Activated CD8-positive, alpha-beta memory T cell treated with anti-CD3 and anti-CD28 coated beads, Interleukin-2, amount 50 U/mL, for 4 hours (primary cell): ENCODE data around the gene AGXT.

Experiments used
- DNase-seq: peaks from one replicate; pipeline ENCODE4 v3.0.0-alpha.2; 2020

Gene AGXT

DNA sequence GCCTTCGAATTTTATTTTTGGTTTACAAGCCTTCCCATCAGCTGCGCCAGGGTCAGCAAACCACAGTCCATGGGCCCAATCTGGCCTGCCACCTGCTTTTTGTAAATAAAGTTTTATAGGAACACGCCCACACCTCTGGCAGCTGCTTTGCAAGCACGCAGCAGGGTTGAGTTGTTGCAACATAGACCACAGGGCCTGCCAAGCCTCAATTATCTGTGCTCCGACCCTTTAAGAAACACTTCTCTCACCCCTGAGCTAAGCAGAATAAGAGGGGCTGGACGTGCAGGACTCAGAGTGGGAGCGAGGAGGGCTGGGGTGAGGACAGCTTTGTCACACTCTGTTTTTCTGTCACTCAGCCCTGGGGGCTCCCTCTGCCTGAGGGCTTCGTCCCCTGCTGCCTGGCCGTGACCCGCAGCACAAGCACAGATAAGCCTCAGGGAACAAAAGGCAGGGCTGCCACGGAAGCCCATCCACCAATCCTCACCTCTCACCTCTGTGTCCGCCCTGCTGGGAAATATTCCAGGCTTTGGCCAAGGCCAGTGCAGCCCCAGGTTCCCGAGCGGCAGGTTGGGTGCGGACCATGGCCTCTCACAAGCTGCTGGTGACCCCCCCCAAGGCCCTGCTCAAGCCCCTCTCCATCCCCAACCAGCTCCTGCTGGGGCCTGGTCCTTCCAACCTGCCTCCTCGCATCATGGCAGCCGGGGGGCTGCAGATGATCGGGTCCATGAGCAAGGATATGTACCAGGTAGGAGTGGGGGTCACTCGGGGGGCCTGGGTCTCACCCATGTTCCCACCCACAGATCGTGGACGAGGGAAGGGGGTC, at the start of gene AGXT:
AGXT (plus strand) TSS at position 539 of the 823 bp plus-strand sequence; CDS start at position 581, 42 bp downstream.
- no peak for DNase-seq

GRCh38 chr2:240819126-240819857, 49.3 kb upstream of the AGXT start:
- DNase-seq = no peak

GRCh38 chr2:240819858-240820606, 48.6 kb upstream of the AGXT start, which contains the start of gene KIF1A:
TSS of gene KIF1A (minus strand) at chr2:240820219. CDS start at chr2:240797752, 22,467 bp downstream.
- no peak for DNase-seq

DNA sequence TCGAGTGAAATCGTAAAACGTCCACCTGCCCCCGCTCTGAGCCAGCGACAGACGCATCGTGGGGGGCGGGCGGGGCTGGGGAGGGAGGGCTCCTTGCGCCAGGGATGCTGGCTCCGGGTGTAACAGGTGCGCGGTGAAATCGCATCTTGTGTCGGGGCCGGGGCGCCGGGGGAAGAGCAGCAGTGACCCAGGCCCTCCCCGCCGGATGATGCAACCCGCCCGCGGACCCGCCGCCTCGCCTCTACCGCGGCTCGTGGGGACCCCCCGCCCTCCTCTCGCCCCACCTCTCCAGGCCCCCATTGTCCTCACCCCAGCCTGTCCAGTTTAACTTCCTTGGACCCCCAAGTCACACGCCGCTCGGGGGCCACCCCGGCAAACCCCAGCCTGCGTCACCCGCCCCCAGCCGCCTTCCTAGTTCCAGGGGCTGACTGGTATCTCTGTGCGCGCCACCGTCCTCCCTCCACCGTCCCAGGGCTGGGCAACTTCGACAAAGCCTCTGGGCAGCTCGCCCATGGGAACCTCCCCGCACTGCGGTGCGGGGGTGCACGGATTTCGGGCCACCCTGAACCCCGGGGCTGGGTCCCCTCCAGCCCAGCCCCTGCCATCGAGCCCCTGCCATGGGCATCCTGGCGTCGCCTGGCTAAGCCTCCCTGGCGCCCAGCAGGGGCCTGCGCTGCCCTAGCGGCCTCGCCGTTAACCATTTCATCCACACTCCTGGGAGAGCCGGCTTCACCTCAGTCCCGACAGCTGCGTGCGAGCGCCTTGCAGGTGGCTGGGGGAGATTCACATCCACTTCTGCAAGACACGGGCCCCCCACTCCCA, 47.8 kb upstream of the AGXT start:
- DNase-seq = peak; percentile 37

- no peak for DNase-seq
These were observed 47.2 kb upstream of the AGXT start for GRCh38 chr2:240821429-240821778.

- no peak for DNase-seq
These were observed 46.3 kb upstream of the AGXT start for GRCh38 chr2:240822280-240822847.

- no peak for DNase-seq
These were observed 44.9 kb upstream of the AGXT start for GRCh38 chr2:240823449-240824336.

DNA sequence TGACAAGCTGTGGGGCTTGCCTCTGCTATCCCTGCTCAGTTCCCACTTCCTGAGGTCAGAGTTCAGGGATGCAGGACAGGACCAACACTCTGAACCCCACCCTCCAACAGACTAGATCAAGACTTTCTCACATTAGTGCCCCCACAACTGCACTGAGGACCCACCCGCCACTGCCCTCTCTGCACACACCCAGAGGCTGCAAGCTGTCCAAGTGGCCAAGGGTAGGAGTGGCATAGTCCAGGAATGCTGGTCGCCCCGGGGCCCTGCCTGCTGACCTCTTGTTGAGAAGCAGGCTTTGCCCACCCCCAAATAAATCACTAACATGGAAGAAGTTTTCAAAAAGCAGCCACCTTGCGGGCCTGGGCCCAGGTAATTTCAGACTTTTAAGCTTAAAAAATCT, 43.1 kb upstream of the AGXT start:
- no peak for DNase-seq

DNA sequence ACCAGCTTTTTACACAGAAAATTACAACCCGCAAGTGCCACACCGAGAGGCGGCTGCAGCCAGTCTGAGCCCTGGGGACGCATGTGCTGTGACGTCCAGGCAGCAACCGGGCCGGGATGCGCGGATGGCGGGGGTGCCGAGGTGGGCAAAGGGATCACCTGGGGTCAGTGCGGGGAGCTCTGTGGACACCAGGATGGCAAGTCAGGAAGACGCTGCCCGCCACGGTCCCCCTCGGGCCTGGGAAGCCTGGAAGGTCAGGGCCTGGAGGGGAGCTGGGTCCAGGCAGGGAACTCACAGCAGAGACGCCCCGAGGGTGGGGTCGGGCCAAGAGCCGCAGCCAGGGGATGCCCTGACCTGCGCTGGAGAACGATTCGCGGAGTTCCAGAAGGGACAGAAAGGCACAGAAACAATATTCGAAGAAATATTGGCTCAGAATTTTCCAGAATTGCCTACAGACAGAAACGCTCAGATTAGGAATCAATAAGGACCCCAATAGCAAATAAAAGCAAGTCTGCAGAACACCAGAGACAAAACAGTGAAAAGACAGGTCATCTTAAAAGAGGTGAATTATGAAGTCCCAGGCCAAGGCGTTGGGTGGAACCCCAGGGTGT, 36.9 kb upstream of the AGXT start:
- DNase-seq = no peak

DNA sequence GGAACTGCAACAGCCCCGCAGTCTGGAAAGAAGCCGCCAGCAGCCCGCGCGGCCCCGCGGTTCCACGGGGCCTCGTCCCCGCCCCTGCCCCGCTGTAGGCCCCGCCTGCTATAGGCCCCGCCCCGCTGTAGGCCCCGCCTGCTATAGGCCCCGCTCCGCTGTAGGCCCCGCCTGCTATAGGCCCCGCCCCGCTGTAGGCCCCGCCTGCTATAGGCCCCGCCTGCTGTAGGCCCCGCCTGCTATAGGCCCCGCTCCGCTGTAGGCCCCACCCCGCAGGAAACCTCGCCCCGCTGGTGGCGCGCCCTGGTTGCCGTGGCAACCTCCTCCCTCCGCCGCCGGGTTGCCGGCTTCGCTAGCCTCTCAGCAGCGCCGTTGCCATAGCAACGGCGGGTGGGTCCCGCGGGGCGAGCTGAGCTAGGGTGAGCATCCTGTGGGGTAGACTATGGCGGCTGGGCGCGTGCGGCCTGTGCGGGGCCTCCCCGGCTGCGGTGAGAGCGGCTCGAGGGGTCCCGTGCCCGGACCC, 36.4 kb upstream of the AGXT start:
- peak; percentile 98 for DNase-seq

- no peak for DNase-seq
These were observed 35.6 kb upstream of the AGXT start for GRCh38 chr2:240832921-240833494.

DNA sequence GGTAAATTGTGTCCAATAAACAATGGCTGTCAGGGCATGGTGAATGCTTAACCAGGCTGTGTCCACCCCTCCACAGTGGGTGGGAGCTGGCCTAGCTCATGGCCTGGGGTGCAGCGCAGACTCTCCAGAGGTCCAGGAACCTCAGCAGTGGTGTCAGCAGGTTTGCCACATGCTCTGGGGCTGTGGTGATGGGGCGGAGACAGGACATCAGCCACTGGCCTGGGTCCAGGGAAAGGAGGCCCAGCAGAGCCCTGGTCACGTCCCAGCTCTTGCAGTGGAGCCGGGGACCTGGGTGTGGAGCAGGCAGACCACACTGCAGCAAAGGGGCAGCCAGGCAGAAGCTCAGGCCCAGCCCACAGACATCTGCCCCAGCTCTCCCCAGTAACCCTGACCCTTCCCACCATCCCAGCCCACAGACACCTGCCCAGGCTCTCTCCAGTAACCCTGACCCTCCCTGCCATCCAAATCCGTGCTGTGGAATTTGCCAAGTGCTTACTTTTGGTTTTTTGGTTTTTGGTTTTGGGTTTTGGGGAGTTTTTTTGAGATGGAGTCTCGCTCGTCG, 34.8 kb upstream of the AGXT start:
- DNase-seq = no peak

- no peak for DNase-seq
These were observed 34.1 kb upstream of the AGXT start for GRCh38 chr2:240834377-240834975.

GRCh38 chr2:240835528-240835927, 33.1 kb upstream of the AGXT start:
- no peak for DNase-seq

DNA sequence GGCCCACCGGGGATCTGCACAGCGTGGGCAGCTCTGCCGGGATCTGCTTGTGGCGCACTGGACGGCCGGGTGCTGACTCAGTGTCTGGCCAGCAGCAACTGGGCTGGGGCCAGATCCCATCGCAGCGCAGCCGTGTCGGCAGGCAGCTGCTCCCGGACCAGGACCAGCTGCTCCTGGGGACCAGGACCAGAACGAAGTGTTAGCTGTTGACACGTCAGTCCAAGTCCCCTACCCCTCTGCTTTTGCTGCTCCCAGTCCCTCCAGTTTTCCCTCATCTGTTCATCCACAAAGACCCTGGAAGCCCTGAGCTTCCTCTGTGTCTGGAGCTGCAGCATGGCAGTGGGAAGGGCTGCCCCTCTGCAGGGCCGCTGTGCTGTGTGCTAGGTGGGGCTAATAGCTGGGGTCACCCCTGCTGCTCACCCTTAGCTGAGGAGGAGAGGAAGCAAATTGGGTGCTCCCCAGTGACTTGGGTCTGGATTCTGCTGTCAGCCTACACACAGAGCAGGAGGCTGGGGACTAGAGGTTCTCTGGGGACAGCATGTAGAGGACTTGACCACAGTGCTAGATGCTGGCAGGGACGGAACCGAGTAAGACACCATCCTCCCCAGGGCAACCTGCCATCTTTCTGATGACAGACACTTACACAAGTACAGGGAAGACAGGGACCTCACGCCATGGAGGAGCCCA, 31.7 kb upstream of the AGXT start:
- no peak for DNase-seq

DNA sequence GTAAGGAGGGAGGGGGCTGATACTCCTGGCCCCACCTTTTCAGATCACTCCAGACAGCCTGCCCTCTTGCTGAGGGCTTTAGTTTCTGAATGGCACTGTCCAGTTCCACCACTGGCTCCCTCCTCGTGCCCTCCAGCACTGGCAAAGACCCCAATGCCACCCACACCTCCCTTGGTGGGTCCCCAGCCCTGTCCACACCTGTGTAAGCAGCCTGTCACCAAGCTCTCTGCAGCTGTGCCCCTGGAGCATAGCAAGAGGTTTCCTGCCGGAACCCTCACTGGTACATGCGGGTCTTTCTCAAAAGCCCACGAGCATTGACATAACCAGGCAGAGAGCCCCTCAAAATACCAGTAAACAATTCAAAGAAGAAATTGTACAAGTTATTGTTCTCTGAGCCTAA, 31.0 kb upstream of the AGXT start:
- no peak for DNase-seq

- DNase-seq = no peak
These were observed 29.2 kb upstream of the AGXT start for GRCh38 chr2:240839152-240840143.
